H1 (cell line): Measurements from ENCODE around the gene DNTT. TPM values are rescaled to one million over a fixed set of nuclear protein-coding genes. Genes with fewer than 3 reads are reported as not detected.

ENCODE experiments used
- CTCF ChIA-PET: fragments of 300-600 bp; sonication (Branson Sonifier 250); formaldehyde crosslinking; loops from one replicate; lab custom pipeline; 2021; ENCODE audit not compliant: partially characterized antibody; lab: Charles Lee
- POLR2A ChIA-PET: fragments of 300-600 bp; sonication (Branson Sonifier 250); formaldehyde crosslinking; loops from one replicate; lab custom pipeline; 2021; ENCODE audit warnings: inconsistent platforms; ENCODE audit not compliant: partially characterized antibody; lab: Charles Lee
- DNase-seq, 2 experiments: peaks; one replicate each; pipeline versions ENCODE4 v3.0.0 to v3.0.0-alpha.2; 2010 to 2022; ENCODE audit warnings: low spot score in 2 of 2, low read depth in 1 of 2, mixed read lengths in 1 of 2
- FAIRE-seq: peaks from 2 replicates; lab custom pipeline; 2011; peaks lifted over from hg19 to GRCh38; lab: Jason Lieb, UNC
- H2AFZ ChIP-seq: 2 replicates; pipeline ENCODE4 v1.8.1; 2012; ENCODE audit warnings: low read length, inconsistent platforms
- H2AK5ac ChIP-seq: 2 replicates; pipeline ENCODE4 v1.6.1; 2013; ENCODE audit warnings: low read depth, low read length
- H2BK120ac ChIP-seq: replicated peaks from 2 replicates; pipeline ENCODE3; 2013; ENCODE audit warnings: low read depth, low read length, inconsistent platforms
- H2BK12ac ChIP-seq: 2 replicates; pipeline ENCODE4 v1.6.1; 2013; ENCODE audit warnings: low read depth, low read length
- H2BK15ac ChIP-seq: 2 replicates; pipeline ENCODE4 v1.6.1; 2013; ENCODE audit warnings: low read length
- H2BK20ac ChIP-seq: 2 replicates; pipeline ENCODE4 v1.6.1; 2013; ENCODE audit warnings: low read length
- H2BK5ac ChIP-seq: 2 replicates; pipeline ENCODE4 v1.6.1; 2013; ENCODE audit warnings: low read depth, low read length
- H3K14ac ChIP-seq: 2 replicates; pipeline ENCODE4 v1.6.1; 2013; ENCODE audit warnings: inconsistent platforms; ENCODE audit not compliant: insufficient read length
- H3K18ac ChIP-seq: 2 replicates; pipeline ENCODE4 v1.6.1; 2013; ENCODE audit warnings: low read length; ENCODE audit errors: extremely low read depth
- H3K23ac ChIP-seq: 2 replicates; pipeline ENCODE4 v1.6.1; 2013; ENCODE audit warnings: inconsistent platforms; ENCODE audit not compliant: insufficient read length
- H3K23me2 ChIP-seq: 2 replicates; pipeline ENCODE4 v1.6.1; 2013; ENCODE audit warnings: low read depth, low read length
- H3K27ac ChIP-seq: 2 replicates; pipeline ENCODE4 v1.6.1; 2011; ENCODE audit warnings: low read depth, low read length, inconsistent platforms
- H3K27me3 ChIP-seq, 4 experiments: replicated peaks in 1 of 4; 1 replicate in 1 of 4; 2 replicates in 3 of 4; pipeline versions ENCODE4 v1.6.1 to v1.8.1; 2011 to 2013; ENCODE audit warnings: low read length in 3 of 4, mild to moderate bottlenecking in 3 of 4, inconsistent platforms in 2 of 4, mixed read lengths in 2 of 4, moderate library complexity in 1 of 4; ENCODE audit not compliant: control insufficient read depth in 3 of 4, insufficient read depth in 3 of 4; ENCODE audit errors: extremely low read depth in 1 of 4
- H3K36me3 ChIP-seq, 4 experiments: 2 replicates each; pipeline versions ENCODE4 v1.6.1 to v1.8.1; 2011 to 2013; ENCODE audit warnings: mild to moderate bottlenecking in 4 of 4, low read length in 3 of 4, moderate library complexity in 2 of 4, control low read depth in 1 of 4, inconsistent platforms in 1 of 4; ENCODE audit not compliant: insufficient read depth in 4 of 4, control insufficient read depth in 2 of 4
- H3K4ac ChIP-seq: replicated peaks from 2 replicates; pipeline ENCODE3; 2013; ENCODE audit warnings: low read length, low read depth, mixed read lengths, inconsistent platforms; ENCODE audit not compliant: insufficient read length
- H3K4me1 ChIP-seq, 4 experiments: replicated peaks in 1 of 4; 1 replicate in 1 of 4; 2 replicates in 3 of 4; pipeline versions ENCODE4 v1.6.1 to v1.8.1; 2011 to 2013; ENCODE audit warnings: low read length in 3 of 4, inconsistent platforms in 2 of 4, mixed read lengths in 1 of 4; ENCODE audit not compliant: insufficient read depth in 4 of 4, control insufficient read depth in 3 of 4
- H3K4me2 ChIP-seq, 2 experiments: 2 replicates each; pipeline versions ENCODE4 v1.6.1 to v1.8.1; 2011 to 2013; ENCODE audit warnings: low read depth in 2 of 2, low read length in 2 of 2, control low read depth in 1 of 2, inconsistent platforms in 1 of 2, mild to moderate bottlenecking in 1 of 2; ENCODE audit not compliant: insufficient read depth in 1 of 2
- H3K4me3 ChIP-seq, 4 experiments: fragments of 200-600, 300-600 bp in 1 of 4; sonication (generic), shearing (Covaris generic), sonication (Bioruptor Twin) in 1 of 4; 2 replicates each; pipeline versions ENCODE4 v1.5.1 to v1.8.1; 2011 to 2016; ENCODE audit warnings: low read length in 4 of 4, low read depth in 3 of 4, control low read depth in 2 of 4, inconsistent platforms in 2 of 4, mild to moderate bottlenecking in 2 of 4, mixed read lengths in 1 of 4, moderate library complexity in 1 of 4; ENCODE audit not compliant: insufficient read depth in 2 of 4; ENCODE audit errors: extremely low read depth in 1 of 4
- H3K56ac ChIP-seq: replicated peaks from 2 replicates; pipeline ENCODE3; 2013; ENCODE audit warnings: low read depth, mild to moderate bottlenecking, mixed read lengths, low read length, inconsistent platforms; ENCODE audit not compliant: insufficient read length
- H3K79me1 ChIP-seq: 2 replicates; pipeline ENCODE4 v1.6.1; 2013; ENCODE audit warnings: low read depth, low read length, control low read depth
- H3K79me2 ChIP-seq, 2 experiments: 2 replicates each; pipeline versions ENCODE4 v1.6.1 to v1.8.1; 2012 to 2013; ENCODE audit warnings: low read length in 2 of 2, mild to moderate bottlenecking in 2 of 2, inconsistent platforms in 1 of 2; ENCODE audit not compliant: insufficient read depth in 2 of 2, control insufficient read depth in 1 of 2
- H3K9ac ChIP-seq, 4 experiments: replicated peaks in 1 of 4; 1 replicate in 1 of 4; 2 replicates in 3 of 4; pipeline versions ENCODE4 v1.6.1 to v1.8.1; 2011 to 2013; ENCODE audit warnings: low read depth in 3 of 4, low read length in 3 of 4, control low read depth in 2 of 4, mild to moderate bottlenecking in 2 of 4, moderate library complexity in 2 of 4, inconsistent platforms in 1 of 4; ENCODE audit errors: extremely low read depth in 1 of 4
- H3K9me3 ChIP-seq, 2 experiments: 2 replicates each; pipeline versions ENCODE4 v1.6.1 to v1.8.1; 2012 to 2013; ENCODE audit warnings: mild to moderate bottlenecking in 2 of 2, moderate library complexity in 2 of 2, control low read depth in 1 of 2, inconsistent platforms in 1 of 2, low read depth in 1 of 2, low read length in 1 of 2, mixed read lengths in 1 of 2; ENCODE audit not compliant: insufficient read depth in 2 of 2
- H4K20me1 ChIP-seq, 2 experiments: replicated peaks in 1 of 2; 2 replicates each; pipeline versions ENCODE3 to v1.8.1; 2011 to 2013; ENCODE audit warnings: inconsistent platforms in 2 of 2, low read length in 2 of 2, mild to moderate bottlenecking in 1 of 2; ENCODE audit not compliant: insufficient read depth in 2 of 2, control insufficient read depth in 1 of 2
- H4K5ac ChIP-seq: 2 replicates; pipeline ENCODE4 v1.6.1; 2013; ENCODE audit warnings: low read length, low read depth, mixed read lengths, inconsistent platforms; ENCODE audit not compliant: insufficient read length
- H4K8ac ChIP-seq: 2 replicates; pipeline ENCODE4 v1.8.0; 2013; ENCODE audit warnings: mild to moderate bottlenecking, moderate library complexity, low read length, inconsistent platforms; ENCODE audit not compliant: insufficient read depth; ENCODE audit errors: extremely low read depth
- H4K91ac ChIP-seq: replicated peaks from 2 replicates; pipeline ENCODE3; 2013; ENCODE audit warnings: low read length, mixed read lengths, inconsistent platforms; ENCODE audit not compliant: insufficient read length
- CEBPB ChIP-seq: IDR thresholded peaks from 2 replicates; pipeline ENCODE4 v1.6.1; 2012; ENCODE audit warnings: low read depth, low read length
- MAFK ChIP-seq: IDR thresholded peaks from 2 replicates; pipeline ENCODE4 v1.6.1; 2012; ENCODE audit warnings: low read depth, mild to moderate bottlenecking, improper control_type of control experiment, low read length
- WGBS, 2 experiments: shearing (Covaris generic) in 1 of 2; methylation state at CpG; one replicate each; pipeline versions ENCODE4 v1.1.6 to v1.1.7; 2013 to 2015; ENCODE audit warnings: low lambda C conversion rate in 2 of 2, mixed read lengths in 2 of 2, inconsistent platforms in 1 of 2, low coverage in 1 of 2, missing lambda C conversion rate in 1 of 2; ENCODE audit not compliant: insufficient replicate concordance in 2 of 2, insufficient coverage in 1 of 2, insufficient read length in 1 of 2; ENCODE audit errors: extremely low coverage in 1 of 2, missing lambda C conversion rate in 1 of 2; 5-methylcytosine and 5-hydroxymethylcytosine counted together
- polyA plus RNA-seq, 7 experiments: library from polyadenylated mRNA; depleted of rRNA in 3 of 7; stranded (reverse) in 5 of 7; unstranded in 2 of 7; fragments of >200 nt in 5 of 7; fragments of 200-250 nt in 2 of 7; gene quantifications; 1 replicate in 5 of 7; 2 replicates in 1 of 7; 4 replicates in 1 of 7; pipeline versions ENCODE4 v1.2.1 to v1.2.3, GENCODE V29; 2011 to 2013; ENCODE audit warnings: missing spikeins in 2 of 7, mixed read lengths in 2 of 7
- total RNA-seq: library from RNA; stranded (reverse); fragmentation: NEBNext Ultra II Directional; extraction: Animal tissue kit (Norgen Biotek cat#: 25700); gene quantifications from 2 replicates; pipeline ENCODE4 v1.2.1, GENCODE V29; 2021

DNTT gene
- total and polyA plus RNA-seq, 2 of the 8 experiments (the other 6 are each of a cell fraction or from before 2014, with no cell fraction given): not detected

DNA sequence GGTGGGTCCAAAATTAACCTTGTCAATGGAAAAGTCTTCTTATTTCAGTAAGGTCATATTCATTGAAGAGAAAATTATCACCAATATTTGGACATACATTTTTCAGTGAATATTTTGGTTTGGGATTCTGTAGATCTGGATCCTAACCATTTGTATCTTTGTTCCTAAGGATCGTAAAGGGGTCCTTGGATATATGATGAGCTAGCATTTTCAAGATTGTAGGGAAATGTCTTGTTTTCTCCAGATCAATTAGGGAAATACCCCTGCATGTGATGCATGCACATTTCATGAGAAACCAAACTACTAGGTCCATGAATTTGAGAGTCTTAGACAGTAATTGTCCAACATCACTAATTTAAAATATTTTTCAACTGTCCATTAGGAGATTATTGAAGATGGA, 18.0 kb downstream of the DNTT start:
- no peak overlapping the region for H3K14ac ChIP-seq
- H2BK20ac ChIP-seq: no peak overlapping the region
- no peak overlapping the region for H3K4me3 ChIP-seq
- no peak overlapping the region for H2BK120ac ChIP-seq
- ChIA-PET POLR2A (interaction anchor here (1.6 kb wide), 1 partner anchor 93 kb away, joined by 3 read pairs; no protein-coding TSS in a partner anchor), CTCF (interaction anchor here (0.6 to 11.8 kb wide), 30 partner anchors 8 to 306 kb away, joined by 3 to 119 read pairs (median 4); partner anchors contain the start of gene OPALIN)
- H3K9me3 ChIP-seq: no peaks in the 10 kb centered on the region
- no peak overlapping the region for H3K4me2 ChIP-seq
- DNase-seq (no peak), FAIRE-seq (no peak)
- no peak overlapping the region for H3K27ac ChIP-seq
- no peak overlapping the region for H2BK15ac ChIP-seq
- H3K4me1 ChIP-seq: peaks cover 0 to 6% (median 0%) of the 10 kb centered on the region in 4 experiments; a peak in 2 of 7 replicates
- 81% methylated on average over 1 of the region's 1 CpG; no CpG with 5 or more reads in 1 of the 2 experiments for WGBS, 2 experiments
- no peaks in the 10 kb centered on the region for H3K27me3 ChIP-seq
- H2AK5ac ChIP-seq: no peak overlapping the region
- TF ChIP-seq CEBPB (no peak), MAFK (peak; percentile 32; the same call in 1 of the 2 replicates)
- no peak overlapping the region for H2BK12ac ChIP-seq
- no peak overlapping the region for H2AFZ ChIP-seq
- no peak overlapping the region for H4K8ac ChIP-seq
- no peak overlapping the region for H3K18ac ChIP-seq
- H4K91ac ChIP-seq: no peak overlapping the region
- H3K9ac ChIP-seq: no peak overlapping the region
- H3K79me2 ChIP-seq: no peaks in the 10 kb centered on the region
- H4K5ac ChIP-seq: no peak overlapping the region
- no peaks in the 10 kb centered on the region for H4K20me1 ChIP-seq
- H3K36me3 ChIP-seq: no peaks in the 10 kb centered on the region
- no peak overlapping the region for H3K4ac ChIP-seq
- no peaks in the 10 kb centered on the region for H3K23me2 ChIP-seq
- no peak overlapping the region for H3K23ac ChIP-seq
- no peak overlapping the region for H2BK5ac ChIP-seq
- H3K56ac ChIP-seq: no peak overlapping the region
- no peaks in the 10 kb centered on the region for H3K79me1 ChIP-seq
